Fibroblast of lung (primary cell): ENCODE data around the gene FOSL2. TPM values are rescaled to one million over a fixed set of nuclear protein-coding genes. Genes with fewer than 3 reads are reported as not detected.

Experiments used
- DNase-seq, 2 donors: peaks; one replicate each; pipeline versions ENCODE4 v3.0.0 to v3.0.0-alpha.2; 2010; ENCODE audit warnings: low read depth in 2 of 2
- H2AFZ ChIP-seq: 2 replicates; pipeline ENCODE4 v1.5.1; 2012; ENCODE audit warnings: low read length, control low read depth, inconsistent platforms
- H3K27ac ChIP-seq: 2 replicates; pipeline ENCODE4 v1.5.1; 2011; ENCODE audit warnings: low read length, control low read depth; ENCODE audit not compliant: insufficient read depth
- H3K27me3 ChIP-seq: 2 replicates; pipeline ENCODE4 v1.5.1; 2011; ENCODE audit warnings: mild to moderate bottlenecking, low read length; ENCODE audit not compliant: control insufficient read depth, insufficient read depth
- H3K36me3 ChIP-seq: 2 replicates; pipeline ENCODE4 v1.5.1; 2011; ENCODE audit warnings: low read length; ENCODE audit not compliant: control insufficient read depth, insufficient read depth
- H3K4me1 ChIP-seq: 2 replicates; pipeline ENCODE4 v1.5.1; 2011; ENCODE audit warnings: low read length; ENCODE audit not compliant: control insufficient read depth, insufficient read depth; ENCODE audit errors: extremely low read depth
- H3K4me2 ChIP-seq: 2 replicates; pipeline ENCODE4 v1.5.1; 2011; ENCODE audit warnings: low read length, control low read depth; ENCODE audit not compliant: insufficient read depth; ENCODE audit errors: extremely low read depth
- H3K4me3 ChIP-seq, 4 experiments: fragments of 200-600 bp in 1 of 4; sonication (generic) in 1 of 4; replicated peaks in 1 of 4; 2 replicates each; pipeline ENCODE4 v1.5.1; 2011 to 2016; ENCODE audit warnings: low read length in 4 of 4, low read depth in 3 of 4, mild to moderate bottlenecking in 3 of 4, control low read depth in 2 of 4, inconsistent platforms in 1 of 4, mixed read lengths in 1 of 4; ENCODE audit not compliant: insufficient read depth in 1 of 4; ENCODE audit errors: control extremely low read depth in 1 of 4
- H3K79me2 ChIP-seq: 2 replicates; pipeline ENCODE4 v1.5.1; 2012; ENCODE audit warnings: mild to moderate bottlenecking, low read length, inconsistent platforms; ENCODE audit not compliant: control insufficient read depth, insufficient read depth
- H3K9ac ChIP-seq: 2 replicates; pipeline ENCODE4 v1.5.1; 2011; ENCODE audit warnings: mild to moderate bottlenecking, low read length, control low read depth; ENCODE audit not compliant: insufficient read depth
- H3K9me3 ChIP-seq: 2 replicates; pipeline ENCODE4 v1.5.1; 2012; ENCODE audit warnings: low read depth, low read length; ENCODE audit not compliant: control insufficient read depth, insufficient read depth
- H4K20me1 ChIP-seq: 2 replicates; pipeline ENCODE4 v1.5.1; 2011; ENCODE audit warnings: low read length; ENCODE audit not compliant: control insufficient read depth, insufficient read depth; ENCODE audit errors: extremely low read depth
- CTCF ChIP-seq, 2 donors: IDR thresholded peaks in 1 of 2; conservative IDR thresholded peaks in 1 of 2; 1 replicate in 1 of 2; 2 replicates in 1 of 2; pipeline ENCODE4 v1.5.1; 2011 to 2012; ENCODE audit warnings: low read length in 2 of 2, control low read depth in 1 of 2, inconsistent platforms in 1 of 2, low read depth in 1 of 2, mild to moderate bottlenecking in 1 of 2
- EZH2 ChIP-seq: IDR thresholded peaks from 2 replicates; pipeline ENCODE4 v1.5.1; 2012; ENCODE audit warnings: low read length, control low read depth, mild to moderate bottlenecking; ENCODE audit errors: missing control alignments
- polyA plus RNA-seq, 2 donors: library from polyadenylated mRNA; depleted of rRNA in 1 of 2; stranded (reverse) in 1 of 2; unstranded in 1 of 2; fragments of >200 nt; gene quantifications; 2 replicates each; pipeline ENCODE4 v1.2.1, GENCODE V29; 2011 to 2012; ENCODE audit warnings: missing spikeins in 1 of 2
- total RNA-seq: library from RNA; depleted of rRNA; stranded (reverse); fragments of >200 nt; gene quantifications from 2 replicates; pipeline ENCODE4 v1.2.1, GENCODE V29; 2014

Gene FOSL2
- total and polyA plus RNA-seq, 2 donors (not counting 1 experiment from before 2014, with no cell fraction given): 58.9 to 83.6 TPM

DNA sequence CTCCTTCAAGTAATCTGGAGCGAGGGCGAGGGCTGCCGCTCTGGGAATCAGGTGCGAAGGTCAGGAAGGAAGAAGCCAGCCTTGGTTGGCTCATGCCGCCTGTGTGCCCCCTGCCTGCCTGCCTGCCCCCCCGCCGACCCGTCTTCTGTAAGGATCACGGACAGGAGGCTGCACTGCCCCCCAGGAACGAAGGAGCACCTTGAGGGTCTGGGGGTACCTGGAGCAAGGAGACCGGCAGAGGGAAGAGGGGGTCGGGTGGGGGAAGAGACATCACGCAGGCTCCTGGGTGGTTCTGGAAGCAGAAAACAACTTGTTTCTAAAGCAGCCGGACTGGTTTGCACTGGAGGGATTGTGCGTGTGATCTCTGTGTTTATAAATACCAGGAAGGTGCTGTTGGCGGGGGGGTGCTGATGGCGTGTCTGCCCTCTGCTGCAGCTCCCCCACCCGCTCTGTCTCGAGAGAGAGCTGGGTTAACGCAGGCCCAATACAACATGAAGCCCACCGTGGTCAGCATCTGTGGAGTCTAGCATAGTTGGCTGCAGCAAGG lies 1.7 kb downstream of the FOSL2 start:
- peaks cover 65% of the 10 kb centered on the region for H3K79me2 ChIP-seq
- DNase-seq: peak; percentile 57 to 69
- peak overlapping the region; percentile 94 for H3K9ac ChIP-seq
- H3K27me3 ChIP-seq: no peaks in the 10 kb centered on the region
- no peaks in the 10 kb centered on the region for H3K9me3 ChIP-seq
- H2AFZ ChIP-seq: no peak overlapping the region
- TF ChIP-seq EZH2 (no peak), CTCF (conservative IDR thresholded peaks at IDR 0.05 in 1 of 2, IDR thresholded peaks at IDR 0.05 in 1 of 2; ENCODE audit: low read depth in 1 of 2, low read length in 2 of 2) (no peak)
- H3K27ac ChIP-seq: peak overlapping the region; percentile 98
- peak overlapping the region; percentile 83 for H3K4me2 ChIP-seq
- H4K20me1 ChIP-seq: no peaks in the 10 kb centered on the region
- H3K4me3 ChIP-seq: peak overlapping the region; percentile 58 to 96 (median 80)
- H3K36me3 ChIP-seq: peaks cover 6% of the 10 kb centered on the region
- peaks cover 24% of the 10 kb centered on the region for H3K4me1 ChIP-seq

- no peaks in the 10 kb centered on the region for H3K9me3 ChIP-seq
- no peak for DNase-seq
- H3K27ac ChIP-seq: peak overlapping the region; percentile 98
- TF ChIP-seq EZH2: no peak
- TF ChIP-seq CTCF (conservative IDR thresholded peaks at IDR 0.05 in 1 of 2, IDR thresholded peaks at IDR 0.05 in 1 of 2; ENCODE audit: low read depth in 1 of 2, low read length in 2 of 2): no peak
- peak overlapping the region; percentile 83 for H3K4me2 ChIP-seq
- no peak overlapping the region for H2AFZ ChIP-seq
- H3K4me3 ChIP-seq: peak overlapping the region; percentile 58 to 96 (median 80)
- peaks cover 6% of the 10 kb centered on the region for H3K36me3 ChIP-seq
- H3K4me1 ChIP-seq: peaks cover 20% of the 10 kb centered on the region
- peaks cover 71% of the 10 kb centered on the region for H3K79me2 ChIP-seq
- H3K9ac ChIP-seq: peak overlapping the region; percentile 94
- no peaks in the 10 kb centered on the region for H3K27me3 ChIP-seq
- no peaks in the 10 kb centered on the region for H4K20me1 ChIP-seq
These were observed 2.3 kb downstream of the FOSL2 start for GRCh38 chr2:28394997-28395333.

DNA sequence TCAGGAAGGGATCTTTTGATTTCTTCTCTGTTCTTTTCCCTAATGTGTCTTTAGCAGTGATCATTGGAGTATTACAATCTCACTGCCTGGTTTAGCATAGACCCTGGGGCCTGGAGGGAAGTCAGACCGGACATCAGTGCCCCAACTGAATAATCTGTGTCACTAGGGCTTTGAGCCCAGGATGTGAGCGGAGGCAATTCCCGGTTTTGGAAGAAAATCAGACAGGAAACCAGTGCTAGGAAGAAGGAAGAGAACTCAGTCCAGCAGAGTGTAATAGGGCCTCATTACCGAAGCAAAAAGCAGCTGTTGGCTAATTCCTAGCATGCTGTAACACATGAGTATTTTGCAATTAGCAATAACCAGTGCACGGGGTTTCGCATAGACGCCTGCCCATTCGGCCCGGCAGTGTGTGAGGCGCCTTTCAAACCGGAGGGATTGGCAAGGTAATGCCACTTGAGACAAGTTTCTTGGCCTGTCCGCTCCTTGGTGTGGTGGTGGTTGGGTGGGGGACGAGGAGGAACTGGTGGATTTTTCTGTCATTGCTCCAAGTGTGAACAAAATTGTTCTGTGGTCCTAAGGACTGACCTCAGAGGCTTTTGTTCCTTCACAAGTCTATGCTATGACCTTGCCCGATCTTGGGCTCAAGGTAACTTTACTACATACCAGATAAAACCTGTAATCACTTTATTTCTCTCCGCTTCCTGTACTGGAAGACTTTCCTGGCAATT lies 2.8 kb downstream of the FOSL2 start:
- peak overlapping the region; percentile 58 to 96 (median 80) for H3K4me3 ChIP-seq
- TF ChIP-seq EZH2: no peak
- TF ChIP-seq CTCF (conservative IDR thresholded peaks at IDR 0.05 in 1 of 2, IDR thresholded peaks at IDR 0.05 in 1 of 2; ENCODE audit: low read depth in 1 of 2, low read length in 2 of 2): no peak
- H3K4me1 ChIP-seq: peaks cover 21% of the 10 kb centered on the region
- peaks cover 76% of the 10 kb centered on the region for H3K79me2 ChIP-seq
- H3K27me3 ChIP-seq: no peaks in the 10 kb centered on the region
- DNase-seq: peak; percentile 65 to 88
- peak overlapping the region; percentile 83 for H3K4me2 ChIP-seq
- peak overlapping the region; percentile 98 for H3K27ac ChIP-seq
- H3K9ac ChIP-seq: peak overlapping the region; percentile 94
- peaks cover 6% of the 10 kb centered on the region for H3K36me3 ChIP-seq
- H3K9me3 ChIP-seq: no peaks in the 10 kb centered on the region
- no peaks in the 10 kb centered on the region for H4K20me1 ChIP-seq
- H2AFZ ChIP-seq: no peak overlapping the region
